WTC11 (cell line): Measurements from ENCODE around the gene SYCP2L. TPM values are rescaled to one million over a fixed set of nuclear protein-coding genes. Genes with fewer than 3 reads are reported as not detected.

Experiments
- ATAC-seq: fragments of 200-7000 bp; cut with Tn5 transposase; 2 replicates; pipeline ENCODE4 v1.10.0; 2021; ENCODE audit warnings: mild to moderate bottlenecking, moderate library complexity
- CTCF ChIA-PET: fragments of 300-600 bp; sonication (Branson Sonifier 250); formaldehyde crosslinking; loops from one replicate; lab custom pipeline; 2021; ENCODE audit warnings: antibody characterized with exemption; lab: Charles Lee
- POLR2A ChIA-PET: fragments of 350-600 bp; sonication (Branson Sonifier 250); formaldehyde crosslinking; loops from one replicate; lab custom pipeline; 2021; ENCODE audit warnings: antibody characterized with exemption; lab: Charles Lee
- DNase-seq: peaks from one replicate; pipeline ENCODE4 v3.0.0; 2021; ENCODE audit warnings: low spot score
- H3K27ac Mint-ChIP-seq: 2 replicates; pipeline ENCODE4 v1.8.0; 2021; ENCODE audit warnings: mixed read lengths
- H3K27me3 Mint-ChIP-seq: 2 replicates; pipeline ENCODE4 v1.8.0; 2021; ENCODE audit warnings: low read depth, mild to moderate bottlenecking, moderate library complexity, mixed read lengths
- H3K36me3 Mint-ChIP-seq: 2 replicates; pipeline ENCODE4 v1.8.0; 2021; ENCODE audit warnings: mixed read lengths
- H3K4me1 Mint-ChIP-seq: 2 replicates; pipeline ENCODE4 v1.8.0; 2022; ENCODE audit warnings: mixed read lengths
- H3K4me3 Mint-ChIP-seq: 2 replicates; pipeline ENCODE4 v1.8.0; 2021; ENCODE audit warnings: mild to moderate bottlenecking, moderate library complexity, mixed read lengths
- H3K9me3 Mint-ChIP-seq: 2 replicates; pipeline ENCODE4 v1.8.0; 2021; ENCODE audit warnings: mixed read lengths
- AFF4 ChIP-seq: sonication (generic); formaldehyde crosslinking; IDR thresholded peaks from 2 replicates; pipeline ENCODE4 v1.8.1; 2023; ENCODE audit warnings: mild to moderate bottlenecking, missing genetic modification reagents, borderline replicate concordance
- CDX4 ChIP-seq: fragments of 250-450 bp; sonication (Bioruptor Pico); IDR thresholded peaks from 2 replicates; pipeline ENCODE4 v1.9.0; 2021; ENCODE audit warnings: moderate library complexity, mild to moderate bottlenecking, inconsistent platforms, borderline replicate concordance
- E2F5 ChIP-seq: sonication (generic); formaldehyde crosslinking; IDR thresholded peaks from 2 replicates; pipeline ENCODE4 v1.8.1; 2022; ENCODE audit warnings: mild to moderate bottlenecking, moderate library complexity, missing genetic modification reagents
- ELF4 ChIP-seq: sonication (generic); formaldehyde crosslinking; IDR thresholded peaks from 2 replicates; pipeline ENCODE4 v1.8.1; 2022; ENCODE audit warnings: low read depth, mild to moderate bottlenecking, moderate library complexity, missing genetic modification reagents
- ERG ChIP-seq: fragments of 250-450 bp; sonication (Bioruptor Pico); IDR thresholded peaks from 2 replicates; pipeline ENCODE4 v1.8.0; 2021; ENCODE audit warnings: mild to moderate bottlenecking
- FOXP1 ChIP-seq: sonication (generic); formaldehyde crosslinking; IDR thresholded peaks from 2 replicates; pipeline ENCODE4 v1.8.0; 2022; ENCODE audit warnings: missing genetic modification reagents, mild to moderate bottlenecking, moderate library complexity, borderline replicate concordance
- GRHL2 ChIP-seq: fragments of 250-450 bp; sonication (Bioruptor Pico); IDR thresholded peaks from 2 replicates; pipeline ENCODE4 v1.8.0; 2022; ENCODE audit warnings: mild to moderate bottlenecking, moderate library complexity; ENCODE audit not compliant: insufficient replicate concordance, severe bottlenecking
- JAZF1 ChIP-seq: fragments of 250-450 bp; sonication (Bioruptor Pico); IDR thresholded peaks from 2 replicates; pipeline ENCODE4 v1.9.0; 2021; ENCODE audit warnings: moderate library complexity, mild to moderate bottlenecking, inconsistent platforms
- JUN ChIP-seq: sonication (generic); formaldehyde crosslinking; IDR thresholded peaks from 2 replicates; pipeline ENCODE4 v1.8.0; 2023; ENCODE audit warnings: mild to moderate bottlenecking, missing genetic modification reagents
- MYBL2 ChIP-seq: sonication (generic); formaldehyde crosslinking; IDR thresholded peaks from 2 replicates; pipeline ENCODE4 v1.8.1; 2023; ENCODE audit warnings: mild to moderate bottlenecking, moderate library complexity, missing genetic modification reagents
- NR1H2 ChIP-seq: sonication (generic); formaldehyde crosslinking; IDR thresholded peaks from 2 replicates; pipeline ENCODE4 v1.9.0; 2021; ENCODE audit warnings: mild to moderate bottlenecking, moderate library complexity, missing genetic modification reagents
- NR3C1 ChIP-seq: sonication (generic); formaldehyde crosslinking; conservative IDR thresholded peaks from 2 replicates; pipeline ENCODE4 v1.8.1; 2023; ENCODE audit warnings: low read depth, mild to moderate bottlenecking, missing genetic modification reagents
- SMAD4 ChIP-seq: sonication (generic); formaldehyde crosslinking; IDR thresholded peaks from 2 replicates; pipeline ENCODE4 v1.8.0; 2022; ENCODE audit warnings: mild to moderate bottlenecking, missing genetic modification reagents
- SP1 ChIP-seq: sonication (generic); formaldehyde crosslinking; conservative IDR thresholded peaks from 2 replicates; pipeline ENCODE4 v1.8.1; 2022; ENCODE audit warnings: missing genetic modification reagents
- USF2 ChIP-seq: sonication (generic); formaldehyde crosslinking; IDR thresholded peaks from 2 replicates; pipeline ENCODE4 v1.8.1; 2023; ENCODE audit warnings: mild to moderate bottlenecking, missing genetic modification reagents, moderate library complexity
- ZBTB43 ChIP-seq: sonication (generic); formaldehyde crosslinking; IDR thresholded peaks from 2 replicates; pipeline ENCODE4 v1.8.1; 2023; ENCODE audit warnings: mild to moderate bottlenecking, missing genetic modification reagents
- ZNF121 ChIP-seq: sonication (generic); formaldehyde crosslinking; IDR thresholded peaks from 2 replicates; pipeline ENCODE4 v1.8.0; 2023; ENCODE audit warnings: missing genetic modification reagents
- ZNF423 ChIP-seq: fragments of 250-450 bp; sonication (Bioruptor Pico); IDR thresholded peaks from 2 replicates; pipeline ENCODE4 v2.1.2; 2022; ENCODE audit warnings: mild to moderate bottlenecking, moderate library complexity
- ZNF425 ChIP-seq: fragments of 250-450 bp; sonication (Bioruptor Pico); conservative IDR thresholded peaks from 2 replicates; pipeline ENCODE4 v1.9.0; 2021; ENCODE audit warnings: mild to moderate bottlenecking
- ZSCAN18 ChIP-seq: fragments of 250-450 bp; sonication (Bioruptor Pico); IDR thresholded peaks from 2 replicates; pipeline ENCODE4 v2.1.2; 2022; ENCODE audit warnings: mild to moderate bottlenecking, moderate library complexity
- total RNA-seq: library from RNA; stranded (reverse); gene quantifications from 3 replicates; pipeline ENCODE4 v1.2.3, GENCODE V29; 2021

SYCP2L gene
- total RNA-seq, 1 experiment from 2014 or later: 5.4 TPM

- TF ChIP-seq FOXP1 (CRISPR knock-in tag) (no peak), ZSCAN18 (CRISPR knock-in tag) (no peak), ERG (CRISPR knock-in tag) (no peak), ELF4 (no peak), GRHL2 (CRISPR knock-in tag) (no peak)
Observed at GRCh38 chr6:10964684-10965083, 77.8 kb downstream of the SYCP2L start (continued).

- TF ChIP-seq ZNF121 (CRISPR knock-in tag): no peak
- TF ChIP-seq ZBTB43 (CRISPR knock-in tag): no peak
- TF ChIP-seq USF2 (CRISPR knock-in tag): no peak
- no peak for TF ChIP-seq ZNF423 (CRISPR knock-in tag)
- TF ChIP-seq E2F5 (CRISPR knock-in tag): no peak
- no peak for TF ChIP-seq SP1 (CRISPR knock-in tag)
- TF ChIP-seq GRHL2 (CRISPR knock-in tag): no peak
- TF ChIP-seq JAZF1 (CRISPR knock-in tag): no peak
- TF ChIP-seq JUN (CRISPR knock-in tag): no peak
- no peak for TF ChIP-seq NR3C1 (CRISPR knock-in tag)
- TF ChIP-seq ZNF425: no peak
- ChIA-PET POLR2A (no interaction called here), CTCF (interaction anchor here (0.6 to 1.6 kb wide), 2 partner anchors 14 to 82 kb away, joined by 3 to 10 read pairs; partner anchors contain the start of gene SYCP2L)
- H3K27ac Mint-ChIP-seq: no peak overlapping the region
- peaks cover 18% of the 10 kb centered on the region for H3K36me3 Mint-ChIP-seq
- DNase-seq (no peak), ATAC-seq (no peak)
- peaks cover 16% of the 10 kb centered on the region for H3K9me3 Mint-ChIP-seq
- no peaks in the 10 kb centered on the region for H3K4me1 Mint-ChIP-seq
- peaks cover 32% of the 10 kb centered on the region for H3K27me3 Mint-ChIP-seq
- H3K4me3 Mint-ChIP-seq: no peak overlapping the region
Observed at GRCh38 chr6:10968776-10969175, 81.9 kb downstream of the SYCP2L start.

- CTCF ChIA-PET: interaction anchor here (1.3 to 2.1 kb wide), 2 partner anchors 9 to 16 kb away, joined by 3 to 6 read pairs; no protein-coding TSS in a partner anchor
- H3K36me3 Mint-ChIP-seq: peaks cover 9% of the 10 kb centered on the region; the same call in 1 of the 2 replicates
- peaks cover 10% of the 10 kb centered on the region for H3K9me3 Mint-ChIP-seq
- H3K27ac Mint-ChIP-seq: no peak overlapping the region
- DNase-seq (no peak), ATAC-seq (no peak)
- no peaks in the 10 kb centered on the region for H3K4me1 Mint-ChIP-seq
- H3K27me3 Mint-ChIP-seq: peaks cover 15% of the 10 kb centered on the region; the same call in 1 of the 2 replicates
- POLR2A ChIA-PET: no interaction called here
- H3K4me3 Mint-ChIP-seq: no peak overlapping the region
- TF ChIP-seq SMAD4 (CRISPR knock-in tag): no peak
- no peak for TF ChIP-seq AFF4 (CRISPR knock-in tag)
- TF ChIP-seq CDX4 (CRISPR knock-in tag): no peak
- TF ChIP-seq NR1H2 (CRISPR knock-in tag): no peak
- no peak for TF ChIP-seq ELF4
- TF ChIP-seq MYBL2: no peak
Observed at GRCh38 chr6:10970731-10971130, 83.9 kb downstream of the SYCP2L start.
